ENCODE measurements around the gene RPRML.
"Not testable (repeated sequence)": the region's sequence is repeated elsewhere in the genome, so short reads cannot be mapped to it uniquely, and the experiment has no call there.

Gene RPRML

GRCh38 chr17:46976626-46977270 lies 2.3 kb downstream of the RPRML start:
- DNase-seq (ENCODE audit: low read depth in 2 of 2), result no peak

- no peak for DNase-seq (ENCODE audit: low read depth in 2 of 2)
Measured at GRCh38 chr17:46975287-46975686, 3.8 kb downstream of the RPRML start.

GRCh38 chr17:46974086-46974485 lies 5.0 kb downstream of the RPRML start:
- DNase-seq (ENCODE audit: low read depth in 2 of 2), result no peak

- no peak for DNase-seq (ENCODE audit: low read depth in 2 of 2)
Measured at GRCh38 chr17:46972346-46972745, 6.7 kb downstream of the RPRML start.

- no peak for DNase-seq (ENCODE audit: low read depth in 2 of 2)
Measured at GRCh38 chr17:46971647-46972300, 7.3 kb downstream of the RPRML start.

GRCh38 chr17:46968896-46969295 lies 10.2 kb downstream of the RPRML start:
- DNase-seq (ENCODE audit: low read depth in 2 of 2), result no peak

- DNase-seq (ENCODE audit: low read depth in 2 of 2), result no peak
Measured at GRCh38 chr17:46968224-46968834, 10.7 kb downstream of the RPRML start.

- DNase-seq (ENCODE audit: low read depth in 2 of 2), result no peak
Measured at GRCh38 chr17:46964315-46965265, 14.5 kb downstream of the RPRML start.

- DNase-seq (ENCODE audit: low read depth in 2 of 2), result no peak
Measured at GRCh38 chr17:46963571-46963970, 15.5 kb downstream of the RPRML start.

- peak; percentile 30 to 33 for DNase-seq (ENCODE audit: low read depth in 2 of 2)
Measured at GRCh38 chr17:46962374-46962790, 16.7 kb downstream of the RPRML start.

GRCh38 chr17:46960152-46960551 lies 18.9 kb downstream of the RPRML start:
- no peak for DNase-seq (ENCODE audit: low read depth in 2 of 2)

GRCh38 chr17:46958041-46958591 lies 20.9 kb downstream of the RPRML start:
- no peak for DNase-seq (ENCODE audit: low read depth in 2 of 2)

- not testable (repeated sequence) for DNase-seq (ENCODE audit: low read depth in 2 of 2)
Measured at GRCh38 chr17:46953191-46953590, 25.9 kb downstream of the RPRML start.

GRCh38 chr17:46952115-46952514 lies 26.9 kb downstream of the RPRML start:
- no peak for DNase-seq (ENCODE audit: low read depth in 2 of 2)

- DNase-seq (ENCODE audit: low read depth in 2 of 2), result no peak
Measured at GRCh38 chr17:46951706-46952105, 27.3 kb downstream of the RPRML start.

GRCh38 chr17:46950997-46951621 lies 27.9 kb downstream of the RPRML start:
- no peak for DNase-seq (ENCODE audit: low read depth in 2 of 2)

- no peak for DNase-seq (ENCODE audit: low read depth in 2 of 2)
Measured at GRCh38 chr17:46950342-46950996, 28.6 kb downstream of the RPRML start.

GRCh38 chr17:46949291-46950174 lies 29.5 kb downstream of the RPRML start:
- DNase-seq (ENCODE audit: low read depth in 2 of 2), result no peak

GRCh38 chr17:46948544-46948943 lies 30.5 kb downstream of the RPRML start:
- no peak for DNase-seq (ENCODE audit: low read depth in 2 of 2)

GRCh38 chr17:46947216-46947615 lies 31.8 kb downstream of the RPRML start:
- DNase-seq (ENCODE audit: low read depth in 2 of 2), result no peak
